KMS-11 (cell line): ENCODE results near the gene FSIP1.

Source experiments
- H2AFZ ChIP-seq: fragments of 200-600 bp; sonication (generic); 2 replicates; pipeline ENCODE4 v1.6.1; 2016; ENCODE audit warnings: antibody characterized with exemption, mixed run types, low read depth
- H3K27ac ChIP-seq: fragments of 200-600 bp; sonication (generic); 2 replicates; pipeline ENCODE4 v1.6.1; 2016; ENCODE audit warnings: mild to moderate bottlenecking, mixed run types
- H3K27me3 ChIP-seq: fragments of 200-600 bp; sonication (generic); 2 replicates; pipeline ENCODE4 v1.6.1; 2017; ENCODE audit warnings: mild to moderate bottlenecking, low read depth, mixed run types, moderate library complexity; ENCODE audit not compliant: insufficient read depth
- H3K36me3 ChIP-seq: fragments of 200-600 bp; sonication (generic); 2 replicates; pipeline ENCODE4 v1.6.1; 2017; ENCODE audit warnings: mild to moderate bottlenecking, mixed run types; ENCODE audit not compliant: insufficient read depth
- H3K4me1 ChIP-seq: fragments of 200-600 bp; sonication (generic); 2 replicates; pipeline ENCODE4 v1.6.1; 2016; ENCODE audit warnings: mild to moderate bottlenecking, low read depth, mixed run types; ENCODE audit not compliant: poor library complexity, severe bottlenecking
- H3K4me2 ChIP-seq: fragments of 200-600 bp; sonication (generic); 2 replicates; pipeline ENCODE4 v1.7.0; 2016; ENCODE audit warnings: mild to moderate bottlenecking, mixed run types
- H3K4me3 ChIP-seq: fragments of 200-600 bp; sonication (generic); IDR thresholded peaks from 2 replicates; pipeline ENCODE4 v1.6.1; 2017; ENCODE audit warnings: low read depth, low read length, mixed read lengths; ENCODE audit not compliant: insufficient read depth
- H3K79me2 ChIP-seq: fragments of 200-600 bp; sonication (generic); 2 replicates; pipeline ENCODE4 v1.6.1; 2016; ENCODE audit warnings: low read depth, mixed run types; ENCODE audit not compliant: insufficient read depth
- H3K9ac ChIP-seq: fragments of 200-600 bp; sonication (generic); 2 replicates; pipeline ENCODE4 v1.6.1; 2016; ENCODE audit warnings: mild to moderate bottlenecking, mixed run types
- H4K20me1 ChIP-seq: fragments of 200-600 bp; sonication (generic); 2 replicates; pipeline ENCODE4 v1.6.1; 2016; ENCODE audit warnings: mild to moderate bottlenecking, mixed run types; ENCODE audit not compliant: insufficient read depth
- CTCF ChIP-seq: fragments of 200-600 bp; sonication (generic); conservative IDR thresholded peaks from 2 replicates; pipeline ENCODE4 v1.6.1; 2017; ENCODE audit warnings: low read depth, mild to moderate bottlenecking, antibody characterized with exemption, low read length, moderate library complexity, mixed read lengths

The FSIP1 gene

GRCh38 chr15:39592500-39592899, 190.1 kb downstream of the FSIP1 start:
- no peak overlapping the region for H3K27ac ChIP-seq
- H3K4me2 ChIP-seq: no peak overlapping the region
- no peaks in the 10 kb centered on the region for H3K27me3 ChIP-seq
- no peak overlapping the region for H3K4me3 ChIP-seq
- no peaks in the 10 kb centered on the region for H3K4me1 ChIP-seq
- no peak overlapping the region for H3K9ac ChIP-seq
- no peaks in the 10 kb centered on the region for H3K79me2 ChIP-seq
- TF ChIP-seq CTCF: no peak
- no peaks in the 10 kb centered on the region for H4K20me1 ChIP-seq
- no peaks in the 10 kb centered on the region for H3K36me3 ChIP-seq
- H2AFZ ChIP-seq: no peak overlapping the region

- Histone ChIP-seq H3K9ac (no peak overlapping the region), H3K27ac (no peak overlapping the region), H3K4me3 (no peak overlapping the region), H2AFZ (no peak overlapping the region), H3K79me2 (no peaks in the 10 kb centered on the region), H3K4me2 (no peak overlapping the region), H4K20me1 (no peaks in the 10 kb centered on the region), H3K36me3 (no peaks in the 10 kb centered on the region), H3K4me1 (no peaks in the 10 kb centered on the region), H3K27me3 (no peaks in the 10 kb centered on the region)
- TF ChIP-seq CTCF: no peak
Measured at GRCh38 chr15:39591896-39592315, 190.7 kb downstream of the FSIP1 start.

- no peaks in the 10 kb centered on the region for H4K20me1 ChIP-seq
- no peaks in the 10 kb centered on the region for H3K27me3 ChIP-seq
- H3K27ac ChIP-seq: no peak overlapping the region
- H3K36me3 ChIP-seq: no peaks in the 10 kb centered on the region
- TF ChIP-seq CTCF: no peak
- H3K4me2 ChIP-seq: no peak overlapping the region
- H3K9ac ChIP-seq: no peak overlapping the region
- no peaks in the 10 kb centered on the region for H3K79me2 ChIP-seq
- H2AFZ ChIP-seq: no peak overlapping the region
- no peaks in the 10 kb centered on the region for H3K4me1 ChIP-seq
- H3K4me3 ChIP-seq: no peak overlapping the region
Measured at GRCh38 chr15:39591141-39591895, 191.3 kb downstream of the FSIP1 start.

GRCh38 chr15:39589815-39590644, 192.6 kb downstream of the FSIP1 start:
- no peak overlapping the region for H3K4me2 ChIP-seq
- TF ChIP-seq CTCF: no peak
- H3K4me1 ChIP-seq: no peaks in the 10 kb centered on the region
- H3K27ac ChIP-seq: no peak overlapping the region
- no peaks in the 10 kb centered on the region for H3K79me2 ChIP-seq
- H3K9ac ChIP-seq: no peak overlapping the region
- H3K27me3 ChIP-seq: no peaks in the 10 kb centered on the region
- H3K4me3 ChIP-seq: no peak overlapping the region
- no peak overlapping the region for H2AFZ ChIP-seq
- H3K36me3 ChIP-seq: no peaks in the 10 kb centered on the region
- H4K20me1 ChIP-seq: no peaks in the 10 kb centered on the region
